HG03139 (cell line): ENCODE data around the gene FGGY.
"Not testable (repeated sequence)": the region's sequence is repeated elsewhere in the genome, so short reads cannot be mapped to it uniquely, and the experiment has no call there.

Experiments
- ATAC-seq: cut with Tn5 transposase; IDR thresholded peaks from one replicate; pipeline ENCODE4 v1.9.1; 2021; ENCODE audit not compliant: unreplicated experiment

Gene FGGY

GRCh38 chr1:59296358-59297256 lies at the start of gene FGGY:
Gene FGGY, plus strand, starts transcription at chr1:59297094. Its CDS starts 24,456 bp downstream, at chr1:59321550.
- ATAC-seq = peak; percentile 90

DNA sequence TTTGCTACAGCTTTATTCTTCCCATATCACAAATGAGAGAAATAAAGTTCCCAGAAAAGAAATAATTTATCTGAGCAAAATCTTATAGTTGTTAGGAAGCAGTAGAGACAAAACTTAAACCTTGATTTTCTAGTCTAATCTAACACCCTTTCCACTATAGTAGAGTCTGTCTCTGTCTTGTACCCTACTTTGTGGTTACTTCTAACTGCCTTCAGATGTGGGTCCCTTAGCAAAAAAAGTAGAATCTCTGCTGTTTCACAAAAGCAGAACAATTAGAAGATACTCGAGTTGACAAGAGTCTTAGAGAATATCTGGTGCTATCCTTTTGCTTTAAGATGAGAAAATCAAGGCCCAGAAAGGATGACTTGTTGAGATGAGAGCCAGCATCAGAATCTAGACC lies 48.1 kb upstream of the FGGY start:
- ATAC-seq = no peak

- ATAC-seq = no peak
Measured at GRCh38 chr1:59249396-59250137, 47.3 kb upstream of the FGGY start.

DNA sequence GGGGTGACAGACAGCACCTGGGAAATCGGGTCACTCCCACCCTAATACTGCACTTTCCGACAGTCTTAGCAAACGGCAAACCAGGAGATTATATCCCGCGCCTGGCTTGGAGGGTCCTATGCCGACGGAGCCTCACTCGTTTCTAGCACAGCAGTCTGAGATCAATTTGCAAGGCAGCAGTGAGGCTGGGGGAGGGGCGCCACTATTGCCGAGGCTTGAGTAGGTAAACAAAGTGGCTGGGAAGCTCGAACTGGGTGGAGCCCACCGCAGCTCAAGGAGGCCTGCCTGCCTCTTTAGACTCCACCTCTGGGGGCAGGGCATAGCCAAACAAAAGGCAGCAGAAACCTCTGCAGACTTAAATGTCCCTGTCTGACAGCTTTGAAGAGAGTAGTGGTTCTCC lies 45.8 kb upstream of the FGGY start:
- ATAC-seq = not testable (repeated sequence)

- ATAC-seq = not testable (repeated sequence)
Measured at GRCh38 chr1:59256429-59256828, 40.5 kb upstream of the FGGY start.

- ATAC-seq = no peak
Measured at GRCh38 chr1:59258412-59259032, 38.4 kb upstream of the FGGY start.

DNA sequence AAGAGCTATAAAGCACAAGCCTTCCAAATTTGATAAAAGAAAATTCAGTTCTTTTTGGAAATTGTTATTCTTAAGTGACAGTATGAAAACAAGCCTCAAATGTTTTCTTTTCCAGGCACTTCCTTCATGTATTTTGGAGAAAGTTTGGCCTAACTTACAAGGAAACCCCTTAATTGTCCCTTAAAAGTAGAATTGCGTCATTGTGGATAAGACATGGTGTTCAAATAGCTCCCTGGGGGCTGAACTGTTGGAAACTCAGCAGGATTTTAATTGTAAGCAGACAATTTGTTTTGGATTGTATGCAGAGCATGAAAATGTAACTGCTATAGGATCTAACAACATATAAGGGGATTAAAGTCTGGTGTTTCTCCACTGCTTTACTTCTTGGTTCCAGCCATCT lies 35.4 kb upstream of the FGGY start:
- no peak for ATAC-seq

GRCh38 chr1:59262631-59263030 lies 34.3 kb upstream of the FGGY start:
- no peak for ATAC-seq

DNA sequence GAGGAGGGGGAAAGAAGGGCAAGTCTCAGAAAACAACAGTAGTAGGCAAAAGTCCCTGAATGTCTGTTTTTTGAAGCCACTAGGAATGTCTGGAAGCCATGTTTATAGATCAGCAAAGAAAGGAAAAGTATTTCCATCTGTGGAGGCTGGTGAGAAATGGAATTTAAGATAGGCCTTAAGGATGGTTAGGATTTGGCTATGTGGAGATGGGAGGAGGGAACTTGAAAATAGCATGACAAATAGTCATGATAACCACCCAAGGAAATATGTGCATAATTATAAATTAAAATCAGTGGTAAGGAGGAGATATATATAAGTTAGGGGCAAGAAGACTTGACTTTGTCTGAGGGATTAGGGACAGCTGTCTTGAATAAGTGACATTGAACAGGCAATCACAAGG lies 33.8 kb upstream of the FGGY start:
- ATAC-seq = no peak

DNA sequence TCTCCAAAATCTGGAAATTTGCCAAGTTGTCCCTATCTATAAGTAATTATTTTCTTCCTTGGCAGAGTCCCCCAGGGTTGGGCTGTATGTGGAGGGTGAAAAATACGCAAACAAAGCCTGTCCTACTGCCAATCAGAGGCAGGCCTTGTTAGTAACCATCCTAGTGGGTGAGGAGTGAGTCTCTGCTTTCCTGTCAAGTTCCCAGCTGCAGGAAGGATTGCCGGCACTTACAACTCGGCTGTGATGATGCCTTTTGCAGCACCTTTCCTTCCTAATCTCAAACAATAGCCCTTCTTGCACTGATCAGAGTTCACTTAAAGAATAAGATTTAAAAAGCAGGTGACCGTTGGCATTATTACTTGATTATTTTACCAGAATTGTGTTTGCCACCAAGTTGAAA lies 31.3 kb upstream of the FGGY start:
- no peak for ATAC-seq

DNA sequence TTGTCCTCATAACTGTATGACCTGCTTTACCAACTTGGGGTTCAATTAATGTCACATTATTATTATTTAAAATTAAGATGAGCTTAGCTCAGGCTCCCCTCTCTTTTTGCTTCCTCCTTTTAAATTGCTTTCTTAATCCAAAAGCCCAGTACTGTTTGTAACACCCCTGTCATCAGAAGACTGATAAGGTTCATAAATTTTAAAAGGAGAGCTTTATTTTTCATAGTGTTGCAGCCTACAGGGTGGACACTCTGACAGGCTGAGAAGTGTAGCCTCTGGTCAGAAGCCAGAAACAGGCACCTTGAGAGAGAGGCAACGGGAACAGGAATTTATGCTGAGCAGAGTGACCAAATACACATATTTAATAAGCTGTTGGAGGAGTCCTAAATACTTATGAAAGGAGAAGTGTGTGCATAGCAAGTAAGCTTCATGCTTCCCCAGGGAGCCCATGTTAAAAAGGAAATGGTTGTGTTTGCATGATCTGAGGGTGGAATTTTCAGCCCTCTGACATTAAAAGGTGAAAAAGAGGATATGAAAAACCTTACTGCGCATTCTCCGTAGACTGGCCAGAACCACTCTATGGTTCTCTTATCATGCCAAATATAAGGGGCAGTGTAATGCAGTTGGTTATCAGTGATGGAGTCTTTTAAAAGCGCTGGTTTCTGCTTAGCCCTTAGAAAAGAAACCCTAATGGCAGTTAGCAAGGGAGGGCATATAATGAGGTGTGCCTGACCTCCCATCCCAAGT lies 30.5 kb upstream of the FGGY start:
- peak; percentile 80 for ATAC-seq

- peak; percentile 27 for ATAC-seq
Measured at GRCh38 chr1:59266927-59267293, 30.0 kb upstream of the FGGY start.

DNA sequence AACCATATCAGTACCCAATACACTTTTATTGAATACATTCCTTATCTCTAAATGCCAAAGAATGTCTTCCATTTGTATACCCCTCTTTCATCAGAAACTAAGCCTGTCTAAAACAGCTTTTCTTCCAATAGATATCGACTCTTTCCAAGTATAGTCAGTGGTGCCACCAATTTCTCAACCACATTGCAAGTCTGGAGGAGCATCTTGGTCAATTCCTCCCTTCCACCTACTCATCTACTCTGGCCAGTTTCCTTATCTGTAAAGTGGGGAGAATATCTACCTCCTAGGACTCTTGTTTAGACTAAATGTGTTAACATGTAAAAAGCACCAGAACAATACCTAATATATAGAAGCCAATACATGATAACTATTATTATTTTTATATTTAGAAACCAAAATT lies 28.5 kb upstream of the FGGY start:
- no peak for ATAC-seq

GRCh38 chr1:59271561-59272260 lies 25.2 kb upstream of the FGGY start:
- ATAC-seq = no peak

GRCh38 chr1:59272507-59272906 lies 24.4 kb upstream of the FGGY start:
- ATAC-seq = no peak

DNA sequence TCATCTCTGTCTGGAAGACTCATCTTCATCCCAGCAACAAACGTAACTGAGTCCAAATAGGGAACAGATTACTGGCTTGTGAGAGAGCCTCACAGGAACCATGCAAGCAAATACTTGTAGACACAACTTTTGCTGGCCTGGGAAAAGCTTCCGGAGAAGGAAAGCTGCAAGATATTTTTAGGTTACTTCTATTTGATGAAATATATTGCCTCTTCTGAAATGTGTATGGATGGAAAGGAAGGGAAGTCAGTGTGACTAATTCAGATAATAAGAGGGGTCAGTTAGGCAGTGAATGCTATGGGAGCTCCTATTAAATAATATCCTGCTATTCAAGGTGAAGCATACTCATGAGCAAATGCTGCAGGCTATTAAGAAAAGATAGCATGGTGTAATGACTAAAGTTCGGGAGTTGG lies 20.4 kb upstream of the FGGY start:
- ATAC-seq = no peak

GRCh38 chr1:59278780-59279354 lies 18.0 kb upstream of the FGGY start:
- no peak for ATAC-seq

- no peak for ATAC-seq
Measured at GRCh38 chr1:59279645-59280044, 17.2 kb upstream of the FGGY start.

- ATAC-seq = no peak
Measured at GRCh38 chr1:59282951-59283350, 13.9 kb upstream of the FGGY start.

DNA sequence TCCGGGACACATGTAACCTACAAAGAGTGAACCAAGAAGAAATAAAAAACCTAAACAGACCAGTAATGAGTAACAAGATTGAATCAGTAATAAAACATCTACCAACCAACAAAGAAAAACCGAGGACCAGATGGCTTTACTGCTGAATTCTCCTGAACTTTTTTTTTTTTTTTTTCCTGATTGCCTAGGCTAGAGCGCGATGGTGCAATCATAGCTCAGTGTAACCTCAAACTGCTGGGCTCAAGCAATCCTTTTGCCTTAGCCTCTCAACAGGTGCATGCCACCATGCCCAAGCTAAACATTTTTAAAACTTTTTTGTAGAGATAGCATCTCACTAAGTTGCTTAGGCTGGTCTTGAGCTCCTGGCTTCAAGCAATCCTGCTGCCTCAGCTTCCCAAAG lies 11.2 kb upstream of the FGGY start:
- ATAC-seq = no peak
